HG02970 (cell line): ENCODE measurements around the gene ADGRD1.

Experiments used
- ATAC-seq: cut with Tn5 transposase; IDR thresholded peaks from one replicate; pipeline ENCODE4 v1.9.1; 2021; ENCODE audit warnings: mild to moderate bottlenecking, moderate library complexity, moderate number of reproducible peaks; ENCODE audit not compliant: unreplicated experiment, low FRiP score

The ADGRD1 gene

DNA sequence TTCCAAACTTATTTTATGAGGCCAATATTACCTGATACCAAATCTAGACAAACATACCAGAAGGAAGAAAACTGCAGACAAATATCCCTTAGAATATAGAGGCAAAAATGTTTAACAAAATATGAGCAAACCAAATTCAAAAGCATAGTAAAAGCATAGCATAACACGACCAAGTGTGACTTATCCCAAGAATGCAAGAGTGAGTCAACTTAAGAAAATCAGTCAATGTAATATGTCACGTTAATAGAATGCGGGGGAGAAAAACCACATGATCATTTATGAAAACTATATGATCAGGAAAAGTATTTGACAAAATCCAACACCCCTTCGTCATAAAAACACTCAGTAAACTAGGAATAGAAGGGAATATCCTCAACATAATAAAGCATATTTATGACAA, 217.3 kb downstream of the ADGRD1 start:
- no peak for ATAC-seq

DNA sequence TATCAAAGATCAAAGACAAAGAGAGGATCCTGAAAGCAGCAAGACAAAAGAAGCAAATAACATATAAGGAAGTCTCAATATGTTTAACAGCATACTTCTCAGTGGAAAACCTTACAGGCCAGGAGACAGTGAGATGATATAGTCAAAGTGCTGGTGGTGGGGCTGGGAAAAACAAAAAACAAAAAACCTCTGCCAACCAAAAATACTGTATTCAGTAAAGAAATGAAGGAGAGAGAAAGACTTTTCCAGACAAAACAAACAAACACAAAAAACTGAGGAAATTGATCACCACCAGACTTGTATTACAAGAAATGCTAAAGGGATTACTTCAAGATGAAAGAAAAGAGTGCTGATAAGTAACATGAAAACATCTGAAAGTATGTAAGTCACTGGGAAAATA, 221.2 kb downstream of the ADGRD1 start:
- no peak for ATAC-seq

DNA sequence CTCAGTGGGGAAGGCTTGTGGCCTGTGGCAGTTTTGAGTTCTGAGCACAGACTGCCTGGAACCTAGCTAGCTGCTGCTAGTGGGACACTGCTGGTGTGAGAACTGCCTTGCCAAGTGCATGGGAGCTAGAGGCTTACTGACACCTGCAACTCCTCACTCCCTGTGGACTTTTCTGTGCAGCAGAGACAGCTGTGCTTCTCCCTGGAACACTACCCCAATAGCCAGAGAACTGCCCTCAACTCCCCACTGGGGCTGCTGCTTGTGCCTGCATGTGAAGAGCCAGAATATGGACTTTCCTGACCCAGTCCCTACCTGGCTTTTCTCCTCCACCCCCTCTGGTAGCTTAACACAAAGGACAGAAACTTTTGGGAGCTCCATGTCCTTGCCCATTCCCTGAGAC, 222.6 kb downstream of the ADGRD1 start:
- ATAC-seq, result no peak

DNA sequence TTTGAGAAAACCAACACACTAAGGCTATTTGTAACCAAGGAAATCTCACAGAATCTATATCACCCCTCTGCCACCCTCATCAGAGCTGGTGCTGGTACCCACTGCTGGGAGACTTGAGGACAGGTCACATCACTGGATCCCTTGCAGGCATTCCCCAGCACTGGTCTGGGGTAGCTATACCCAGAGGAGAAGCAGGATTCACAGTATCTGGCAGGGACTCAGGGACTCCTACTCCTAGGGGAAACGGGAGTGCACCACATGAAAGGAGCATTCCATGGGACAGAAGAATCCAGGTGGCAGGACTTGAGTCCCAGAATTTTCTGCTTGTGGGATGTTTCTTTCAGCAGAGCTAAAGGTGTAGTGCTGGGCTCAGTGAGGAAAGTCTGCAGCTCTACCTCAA, 223.2 kb downstream of the ADGRD1 start:
- no peak for ATAC-seq

DNA sequence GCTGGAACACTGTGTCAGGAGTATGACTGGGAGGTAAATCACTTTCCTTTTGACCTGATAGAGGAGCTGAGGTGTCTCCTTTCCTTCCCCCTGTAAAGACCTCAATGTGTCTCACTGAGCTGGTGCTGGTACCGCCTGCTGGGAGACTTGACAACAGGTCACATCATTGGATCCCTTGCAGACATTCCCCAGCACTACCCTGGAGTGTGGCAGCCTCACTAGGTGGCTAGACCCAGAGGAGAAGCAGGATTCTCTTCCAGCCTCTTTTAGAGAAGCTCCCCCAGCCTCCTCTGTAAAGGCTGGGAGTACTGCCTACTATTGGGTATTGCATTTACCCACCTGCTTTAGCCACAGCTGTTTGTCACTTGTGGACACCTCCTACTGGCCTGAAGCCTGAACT, 223.9 kb downstream of the ADGRD1 start:
- no peak for ATAC-seq

DNA sequence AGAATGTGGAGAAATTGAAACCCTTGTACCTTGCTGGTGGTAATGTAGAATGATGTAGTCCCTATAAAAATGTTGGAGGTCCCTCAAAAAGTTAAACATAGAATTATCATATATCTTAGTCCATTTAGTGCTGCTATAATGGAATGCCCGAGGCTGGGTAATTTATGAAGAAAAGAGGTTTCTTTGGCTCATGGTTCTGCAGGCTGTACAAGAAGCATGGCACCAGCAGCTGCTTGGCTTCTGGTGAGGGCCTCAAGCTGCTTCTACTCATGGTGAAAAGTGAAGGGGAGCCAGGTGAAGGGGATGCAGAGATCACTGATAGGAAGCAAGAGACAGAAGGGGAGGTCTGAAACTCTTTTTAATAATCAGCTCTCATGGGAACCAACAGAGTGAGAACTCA, 233.9 kb downstream of the ADGRD1 start:
- no peak for ATAC-seq

DNA sequence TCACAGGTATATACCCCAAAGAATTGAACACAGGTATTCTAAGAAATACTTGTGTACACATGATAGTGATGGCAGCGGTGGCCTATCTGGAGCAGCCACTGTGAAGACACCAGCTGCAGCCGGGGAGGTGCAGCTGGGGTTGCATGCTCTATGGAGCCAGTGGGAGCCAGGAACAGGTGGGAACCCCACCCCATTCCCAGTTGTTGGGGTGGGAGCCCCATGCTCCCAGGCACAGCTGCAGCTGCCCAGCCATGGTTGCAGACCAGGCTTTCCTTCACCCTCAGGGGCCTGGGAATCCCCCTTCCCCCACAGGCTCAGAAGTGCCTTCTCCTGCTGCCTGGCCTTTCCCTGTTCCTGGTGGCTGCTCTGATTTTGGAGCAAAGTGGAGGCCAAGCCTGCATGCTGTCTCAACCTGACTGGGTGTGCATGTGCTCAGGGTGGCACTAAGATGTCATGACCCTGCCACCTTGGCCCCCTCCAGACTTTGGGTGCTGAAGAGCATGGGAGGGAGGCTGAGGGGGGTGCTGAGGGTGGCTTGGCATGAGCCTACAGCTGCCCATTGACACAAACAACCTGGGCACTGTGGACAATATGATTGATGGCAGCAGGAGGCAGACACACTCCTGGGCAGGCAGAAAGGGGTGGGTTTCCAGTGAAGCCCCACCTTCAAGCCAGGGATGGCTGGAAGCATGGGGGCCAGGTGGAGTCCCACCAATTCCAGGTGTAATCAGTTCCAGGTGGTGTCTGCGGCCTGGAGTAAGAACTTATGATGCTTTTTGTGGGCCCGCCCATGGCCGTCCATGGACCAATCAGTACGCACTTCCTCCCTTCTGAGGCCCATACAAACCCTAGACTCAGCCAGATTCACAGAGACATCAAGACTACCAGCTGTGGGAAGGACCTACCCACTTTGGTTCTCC, 234.7 kb downstream of the ADGRD1 start:
- no peak for ATAC-seq

DNA sequence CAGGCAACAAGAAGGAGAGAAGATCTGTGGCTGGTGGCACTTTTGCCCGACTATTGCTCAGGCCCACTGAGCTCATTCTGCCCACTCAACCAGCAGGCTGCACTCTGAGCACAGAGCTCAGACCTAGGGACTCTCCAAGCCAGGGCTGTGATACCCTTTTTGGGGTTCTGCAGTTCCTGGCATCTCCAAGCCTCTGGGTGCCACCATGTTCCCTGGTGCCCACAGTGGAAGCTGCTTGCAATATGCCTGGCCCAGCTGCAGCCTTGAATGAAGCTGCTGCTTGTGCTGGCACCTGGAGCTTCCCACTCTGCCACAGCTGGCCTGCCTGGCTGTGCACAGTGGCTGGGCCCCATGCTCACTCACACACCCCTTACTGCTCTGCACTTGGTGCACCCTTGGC, 236.1 kb downstream of the ADGRD1 start:
- no peak for ATAC-seq

DNA sequence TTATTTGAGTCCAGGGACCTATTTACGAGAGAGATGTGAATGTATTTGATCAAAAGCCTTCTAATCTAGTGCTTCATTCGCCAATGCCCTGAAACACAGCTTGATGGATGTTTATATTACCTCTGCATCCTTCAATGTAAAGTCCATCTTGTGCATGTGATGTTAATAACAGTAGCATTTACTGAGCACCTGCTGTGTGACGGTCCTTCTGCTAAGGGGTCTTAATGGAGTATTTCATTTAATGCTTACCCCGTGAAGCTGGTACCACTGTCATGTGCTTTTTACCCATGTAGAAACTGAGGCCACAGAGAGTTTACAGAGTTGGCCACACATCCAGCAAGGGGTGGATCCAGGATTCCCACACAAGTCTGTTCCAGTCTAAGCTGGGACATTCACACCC, 237.3 kb downstream of the ADGRD1 start:
- ATAC-seq, result no peak
